ENCODE data around the gene RALY. TPM values are rescaled to one million over a fixed set of nuclear protein-coding genes. Genes with fewer than 3 reads are reported as not detected.

The RALY gene
- total RNA-seq, 1 experiment from 2014 or later: 164 TPM

DNA sequence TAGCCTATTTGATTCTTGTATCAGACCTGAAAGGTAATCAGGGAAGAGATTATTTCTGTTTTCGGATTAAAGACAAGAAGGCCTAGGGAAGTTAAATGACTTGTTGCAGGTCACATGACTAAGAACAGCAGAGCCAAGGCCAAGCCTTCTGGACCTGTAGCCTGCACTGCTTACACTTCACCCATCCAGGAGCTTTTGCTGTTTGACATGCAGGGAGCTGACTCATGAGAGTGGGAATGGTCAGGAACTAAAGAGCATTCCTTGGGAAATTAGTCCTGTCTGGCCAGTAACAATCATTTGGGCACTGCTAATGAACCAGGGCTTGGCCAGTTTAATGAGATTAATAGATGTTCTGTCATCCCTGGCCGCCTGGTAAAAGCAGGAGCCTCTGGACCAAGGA, 71.5 kb downstream of the RALY start:
- intact Hi-C loops (cut with micrococcal nuclease; ENCODE audit: unreplicated experiment): loop anchor here (5.0 to 10.0 kb wide), 2 partner anchors 130 to 198 kb away; no protein-coding TSS in a partner anchor
- BruUV-seq (replicated peaks): no TSS peak
- H3K36me3 ChIP-seq (ENCODE audit: control insufficient read depth, insufficient read depth, low read length): no peaks in the 10 kb centered on the region
- H3K4me1 ChIP-seq (ENCODE audit: control insufficient read depth, insufficient read depth, low read length): peaks cover 10% of the 10 kb centered on the region
- no peak overlapping the region for H3K4me3 ChIP-seq (ENCODE audit: low read depth in 2 of 2, low read length in 2 of 2)
- ATAC-seq: no peak
- TF ChIP-seq SIN3A (IDR thresholded peaks at IDR 0.05; ENCODE audit: borderline replicate concordance, insufficient read depth, low read depth, low read length) (no peak), POLR2AphosphoS5 (IDR thresholded peaks at IDR 0.05; ENCODE audit: low read depth, low read length) (no peak), CTCF (IDR thresholded peaks at IDR 0.05) (no peak), TCF7L2 (IDR thresholded peaks at IDR 0.05; ENCODE audit: low read depth, low read length) (no peak)
- TF ChIP-seq, protein P1, sequence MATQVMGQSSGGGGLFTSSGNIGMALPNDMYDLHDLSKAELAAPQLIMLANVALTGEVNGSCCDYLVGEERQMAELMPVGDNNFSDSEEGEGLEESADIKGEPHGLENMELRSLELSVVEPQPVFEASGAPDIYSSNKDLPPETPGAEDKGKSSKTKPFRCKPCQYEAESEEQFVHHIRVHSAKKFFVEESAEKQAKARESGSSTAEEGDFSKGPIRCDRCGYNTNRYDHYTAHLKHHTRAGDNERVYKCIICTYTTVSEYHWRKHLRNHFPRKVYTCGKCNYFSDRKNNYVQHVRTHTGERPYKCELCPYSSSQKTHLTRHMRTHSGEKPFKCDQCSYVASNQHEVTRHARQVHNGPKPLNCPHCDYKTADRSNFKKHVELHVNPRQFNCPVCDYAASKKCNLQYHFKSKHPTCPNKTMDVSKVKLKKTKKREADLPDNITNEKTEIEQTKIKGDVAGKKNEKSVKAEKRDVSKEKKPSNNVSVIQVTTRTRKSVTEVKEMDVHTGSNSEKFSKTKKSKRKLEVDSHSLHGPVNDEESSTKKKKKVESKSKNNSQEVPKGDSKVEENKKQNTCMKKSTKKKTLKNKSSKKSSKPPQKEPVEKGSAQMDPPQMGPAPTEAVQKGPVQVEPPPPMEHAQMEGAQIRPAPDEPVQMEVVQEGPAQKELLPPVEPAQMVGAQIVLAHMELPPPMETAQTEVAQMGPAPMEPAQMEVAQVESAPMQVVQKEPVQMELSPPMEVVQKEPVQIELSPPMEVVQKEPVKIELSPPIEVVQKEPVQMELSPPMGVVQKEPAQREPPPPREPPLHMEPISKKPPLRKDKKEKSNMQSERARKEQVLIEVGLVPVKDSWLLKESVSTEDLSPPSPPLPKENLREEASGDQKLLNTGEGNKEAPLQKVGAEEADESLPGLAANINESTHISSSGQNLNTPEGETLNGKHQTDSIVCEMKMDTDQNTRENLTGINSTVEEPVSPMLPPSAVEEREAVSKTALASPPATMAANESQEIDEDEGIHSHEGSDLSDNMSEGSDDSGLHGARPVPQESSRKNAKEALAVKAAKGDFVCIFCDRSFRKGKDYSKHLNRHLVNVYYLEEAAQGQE (IDR thresholded peaks at IDR 0.05; ENCODE audit: insufficient read depth in 1 of 2, low read depth in 2 of 2, low read length in 1 of 2): no peak
- H3K27ac ChIP-seq (ENCODE audit: low read length): no peak overlapping the region
- CTCF ChIA-PET: interaction anchor here (0.7 kb wide), 1 partner anchor 157 kb away, joined by 3 read pairs; no protein-coding TSS in a partner anchor
- H3K9me3 ChIP-seq (ENCODE audit: control insufficient read depth, insufficient read depth, low read depth, low read length): no peaks in the 10 kb centered on the region
- no peaks in the 10 kb centered on the region for H3K27me3 ChIP-seq (ENCODE audit: control insufficient read depth, insufficient read depth, low read length)
- in situ Hi-C loops (cut with HindIII; ENCODE audit: low pct_unique_long_range_greater_than_20kb, low sequenced_read_pairs): no loop called here
- no peak for DNase-seq (ENCODE audit: low read depth, low spot score)
- POLR2A ChIA-PET: no interaction called here

- Histone ChIP-seq H3K27ac (ENCODE audit: low read length) (no peak overlapping the region), H3K4me1 (ENCODE audit: control insufficient read depth, insufficient read depth, low read length) (peaks cover 10% of the 10 kb centered on the region), H3K9me3 (ENCODE audit: control insufficient read depth, insufficient read depth, low read depth, low read length) (no peaks in the 10 kb centered on the region), H3K36me3 (ENCODE audit: control insufficient read depth, insufficient read depth, low read length) (no peaks in the 10 kb centered on the region), H3K27me3 (ENCODE audit: control insufficient read depth, insufficient read depth, low read length) (no peaks in the 10 kb centered on the region), H3K4me3 (ENCODE audit: low read depth in 2 of 2, low read length in 2 of 2) (no peak overlapping the region)
- ATAC-seq (no peak), DNase-seq (ENCODE audit: low read depth, low spot score) (no peak)
- ChIA-PET POLR2A (no interaction called here), CTCF (no interaction called here)
- no TSS peak for BruUV-seq (replicated peaks)
- no peak for TF ChIP-seq SIN3A (IDR thresholded peaks at IDR 0.05; ENCODE audit: borderline replicate concordance, insufficient read depth, low read depth, low read length)
- TF ChIP-seq POLR2AphosphoS5 (IDR thresholded peaks at IDR 0.05; ENCODE audit: low read depth, low read length): no peak
- TF ChIP-seq TCF7L2 (IDR thresholded peaks at IDR 0.05; ENCODE audit: low read depth, low read length): no peak
- TF ChIP-seq, protein P1 (IDR thresholded peaks at IDR 0.05; ENCODE audit: insufficient read depth in 1 of 2, low read depth in 2 of 2, low read length in 1 of 2): no peak
- no peak for TF ChIP-seq CTCF (IDR thresholded peaks at IDR 0.05)
- in situ Hi-C loops (cut with HindIII; ENCODE audit: low pct_unique_long_range_greater_than_20kb, low sequenced_read_pairs): no loop called here
- intact Hi-C loops (cut with micrococcal nuclease; ENCODE audit: unreplicated experiment): loop anchor here (5.0 to 10.0 kb wide), 2 partner anchors 132 to 199 kb away; no protein-coding TSS in a partner anchor
Observed at GRCh38 chr20:34066476-34067090, 72.9 kb downstream of the RALY start.
